GM18511 (cell line): Measurements from ENCODE around the gene COMT.

Experiments used
- ATAC-seq: cut with Tn5 transposase; IDR thresholded peaks from one replicate; pipeline ENCODE4 v1.9.1; 2021; ENCODE audit warnings: mild to moderate bottlenecking, moderate library complexity; ENCODE audit not compliant: unreplicated experiment

COMT gene

DNA sequence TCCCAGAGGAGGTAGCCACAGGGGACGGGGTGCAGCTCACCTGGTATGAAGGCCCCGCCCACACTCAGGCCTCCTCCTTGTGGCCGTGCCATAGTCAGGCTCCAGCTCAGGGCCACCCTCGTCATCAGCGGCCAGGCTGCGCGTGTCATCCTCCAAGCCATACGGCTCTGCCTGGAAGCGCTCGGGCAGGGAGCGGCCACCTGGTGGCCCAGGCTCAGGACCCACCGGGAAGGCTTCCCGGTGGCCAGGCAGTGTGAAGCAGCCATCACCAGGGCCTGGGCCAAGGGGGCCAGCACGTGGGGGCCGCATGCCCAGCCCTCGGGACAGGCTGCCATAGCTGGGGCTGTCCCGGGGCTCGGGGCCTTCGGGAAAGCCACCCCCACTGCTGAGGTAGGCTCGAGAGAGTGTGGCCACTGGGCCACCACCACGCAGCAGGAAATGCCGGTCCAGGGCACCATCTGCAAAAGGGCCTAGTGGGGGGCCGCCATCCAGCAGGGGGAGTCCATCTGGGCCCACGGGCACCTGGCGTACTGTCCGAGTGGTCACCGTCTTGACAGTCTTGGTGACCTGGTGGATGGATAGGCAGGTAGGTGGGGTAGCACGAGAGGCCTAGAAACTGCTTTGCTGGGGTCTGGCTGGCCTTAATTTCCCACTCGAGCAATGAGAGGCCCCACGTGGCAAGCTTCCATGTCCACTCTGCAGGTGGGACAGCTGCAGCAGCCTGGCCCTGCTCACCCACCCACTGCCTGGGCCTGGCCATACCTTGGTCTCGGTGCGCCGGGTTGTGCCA is 39.8 kb downstream of the COMT start:
- no peak for ATAC-seq

DNA sequence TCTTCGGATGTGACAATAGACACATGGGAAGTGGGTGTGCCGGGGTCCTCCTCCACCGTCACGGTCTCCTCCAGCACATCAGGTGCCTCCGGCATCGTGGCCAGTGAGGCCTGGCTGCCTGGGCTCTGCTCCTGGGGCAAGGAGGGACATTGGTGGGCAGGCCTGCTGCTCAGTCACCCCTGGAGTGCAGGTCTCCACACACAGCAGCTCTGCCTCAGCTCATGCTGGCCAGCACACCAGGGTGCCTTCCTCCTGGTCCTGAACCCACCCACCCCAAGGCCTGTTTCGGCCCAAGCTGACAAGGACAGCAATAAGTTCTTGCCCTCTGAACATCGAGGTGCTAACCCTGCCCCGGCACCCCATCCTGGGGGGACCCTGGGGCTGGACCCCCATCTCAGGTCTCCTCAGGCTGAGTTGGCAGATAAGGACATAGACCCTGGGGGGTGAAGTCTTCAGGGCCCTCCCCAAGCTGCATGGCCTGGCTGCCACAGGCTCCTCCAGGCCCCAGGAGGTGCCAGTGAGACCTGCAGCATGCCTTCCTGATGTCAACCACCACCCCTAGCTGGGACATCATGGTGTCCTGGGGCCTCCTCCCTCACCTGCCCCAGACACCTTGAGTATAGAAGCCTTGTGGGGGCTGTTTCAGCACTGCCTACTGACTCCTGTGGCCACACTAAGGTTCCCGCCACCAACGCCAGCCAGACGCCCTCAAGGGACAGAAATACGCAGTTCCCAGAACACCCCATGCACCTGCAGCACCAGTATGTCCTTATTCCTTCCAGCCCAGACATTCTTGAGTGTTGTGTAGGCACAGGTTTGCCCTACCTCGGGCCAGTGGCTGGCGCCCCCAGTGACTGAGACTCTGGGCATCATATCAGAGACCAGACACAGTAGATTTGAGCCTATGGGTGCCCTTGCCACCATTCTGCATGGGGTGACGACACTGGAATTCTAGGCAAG is 40.7 kb downstream of the COMT start:
- ATAC-seq, result no peak

DNA sequence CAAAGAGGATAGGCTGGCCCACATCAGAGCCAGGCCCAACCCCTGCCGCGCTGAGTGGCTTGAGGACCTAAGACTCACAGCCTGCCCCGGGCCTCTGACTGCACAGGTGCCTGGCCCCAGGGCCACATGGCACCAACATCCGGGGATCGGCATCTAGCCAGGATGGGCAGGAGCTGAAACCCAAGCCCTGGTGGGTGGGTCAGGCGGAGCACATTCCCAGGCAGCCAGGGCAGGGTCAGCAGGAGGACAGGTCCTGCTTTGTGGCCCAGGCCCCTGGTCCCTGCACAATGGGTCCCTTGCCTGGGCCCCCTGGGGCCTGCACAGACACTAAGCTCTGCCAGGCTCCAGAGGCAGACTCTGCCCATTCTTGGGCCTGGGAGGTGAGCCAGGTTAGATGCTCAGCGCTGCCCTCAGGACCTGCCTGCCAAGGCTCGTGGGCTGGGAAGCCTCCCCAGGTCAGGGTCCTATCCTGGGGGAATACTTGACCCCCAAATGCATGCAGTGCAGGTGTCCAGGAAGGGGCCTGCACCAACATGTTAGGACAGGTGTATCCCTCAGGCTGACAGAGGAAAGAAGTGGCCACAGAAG is 41.5 kb downstream of the COMT start:
- ATAC-seq, result no peak

DNA sequence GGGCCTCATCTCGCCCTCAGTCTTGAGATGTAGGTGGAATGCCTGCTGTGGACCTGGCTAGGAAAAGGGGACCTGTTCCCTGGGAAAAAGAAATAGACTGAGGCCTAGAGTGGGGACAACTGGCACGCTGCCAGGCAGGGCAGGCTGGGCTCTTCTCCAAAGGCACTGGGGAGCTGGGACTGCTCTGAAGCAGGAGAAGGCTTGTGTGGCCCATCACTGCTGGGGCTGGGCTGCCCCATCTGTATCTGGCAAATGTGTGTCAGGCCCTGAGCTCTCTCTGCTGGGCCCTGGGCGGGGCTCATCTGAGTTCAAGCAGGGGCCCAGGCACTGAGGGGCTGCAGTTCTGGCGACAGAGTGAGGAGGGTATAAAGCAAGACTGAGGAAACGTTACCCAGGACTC is 42.2 kb downstream of the COMT start:
- no peak for ATAC-seq

DNA sequence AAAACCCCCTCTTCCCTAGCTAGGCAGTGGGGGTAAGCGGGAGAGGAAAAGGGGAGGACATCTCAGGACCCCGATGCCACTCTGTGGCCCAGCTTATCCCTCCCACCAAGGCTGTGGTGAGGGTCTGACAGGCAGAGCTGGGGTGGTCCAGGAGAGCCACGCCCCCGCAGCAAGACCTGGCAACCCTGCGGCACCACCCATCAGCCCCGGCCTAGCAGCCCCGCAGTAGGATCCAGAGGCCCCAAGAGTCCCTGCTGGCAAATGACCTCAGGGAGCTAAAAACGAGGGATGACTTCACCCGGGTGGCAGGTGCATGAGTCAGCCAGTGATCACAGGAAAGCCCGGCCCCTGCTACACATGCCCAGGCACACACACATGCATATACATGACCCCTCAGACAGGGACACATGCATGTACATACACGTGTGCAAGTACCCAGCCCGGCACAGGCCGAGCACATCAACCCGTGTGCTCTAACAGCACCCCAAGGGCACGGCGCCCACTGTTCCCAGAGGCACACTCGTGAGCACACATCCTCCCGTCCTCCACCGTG is 42.7 kb downstream of the COMT start:
- ATAC-seq, result no peak

DNA sequence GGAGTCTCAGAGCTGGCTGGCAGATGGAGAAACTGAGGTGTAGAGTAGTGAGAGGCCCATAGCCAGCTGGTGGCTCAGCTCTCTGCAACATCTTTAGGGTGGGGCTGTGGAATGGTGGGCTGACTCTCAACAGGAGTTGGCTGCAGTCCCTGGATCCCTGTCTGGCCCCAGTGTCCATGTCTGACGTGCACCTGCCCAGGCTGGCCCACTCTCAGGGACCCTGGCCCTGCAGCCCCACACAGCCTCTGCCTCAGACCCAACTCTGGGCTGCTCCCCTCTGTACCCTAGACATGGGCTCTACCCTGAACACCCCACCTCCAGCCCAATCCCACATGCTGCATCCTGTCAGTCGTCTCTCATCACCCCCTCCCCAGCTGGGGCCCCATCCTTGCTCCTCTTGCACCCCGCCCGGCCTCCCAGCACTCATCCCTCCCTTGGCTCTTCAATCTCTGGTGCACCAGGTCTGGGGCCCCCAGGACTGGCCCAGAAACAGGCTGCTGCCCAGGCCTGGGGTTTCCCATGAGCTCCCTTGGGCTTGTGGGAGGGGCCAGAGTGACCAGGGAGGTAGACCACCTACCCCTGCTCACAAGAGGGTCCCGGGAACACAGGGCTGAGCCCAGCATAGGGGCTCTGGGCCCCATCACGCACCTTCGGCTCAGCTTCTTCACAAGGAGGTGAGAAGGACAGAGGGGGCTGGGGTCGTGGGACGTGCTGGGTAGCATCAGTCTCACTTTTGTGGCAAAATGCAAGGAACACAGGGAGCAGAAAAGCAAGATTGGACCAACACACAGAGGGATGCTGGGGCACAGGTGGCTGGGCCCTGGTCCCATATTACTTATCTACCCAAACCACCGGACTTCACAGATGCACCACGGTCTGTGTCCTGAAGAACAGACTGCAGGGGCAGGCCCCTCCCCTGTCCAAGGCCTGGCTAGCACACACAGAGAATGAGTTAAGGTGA is 43.6 kb downstream of the COMT start:
- ATAC-seq, result no peak

DNA sequence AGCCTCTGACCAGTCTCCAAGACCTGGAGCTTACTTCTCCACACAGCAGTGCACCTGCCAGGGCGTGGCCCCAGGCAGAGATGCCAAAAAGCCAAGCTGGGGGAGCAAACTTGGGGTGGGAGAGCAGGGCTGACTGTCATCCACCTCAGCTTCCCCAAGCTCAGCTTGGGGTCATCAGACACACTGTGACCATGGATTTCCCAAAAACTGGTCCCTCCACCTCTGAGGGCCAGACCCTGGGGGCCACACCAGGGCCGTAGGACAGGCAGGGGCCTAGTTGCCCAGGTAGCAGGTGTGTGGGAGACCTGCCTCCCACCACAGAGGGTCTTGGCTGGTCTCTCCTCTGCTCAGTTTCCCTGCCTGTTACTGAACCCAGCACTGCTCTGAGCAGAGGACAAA is 44.4 kb downstream of the COMT start:
- ATAC-seq, result no peak

DNA sequence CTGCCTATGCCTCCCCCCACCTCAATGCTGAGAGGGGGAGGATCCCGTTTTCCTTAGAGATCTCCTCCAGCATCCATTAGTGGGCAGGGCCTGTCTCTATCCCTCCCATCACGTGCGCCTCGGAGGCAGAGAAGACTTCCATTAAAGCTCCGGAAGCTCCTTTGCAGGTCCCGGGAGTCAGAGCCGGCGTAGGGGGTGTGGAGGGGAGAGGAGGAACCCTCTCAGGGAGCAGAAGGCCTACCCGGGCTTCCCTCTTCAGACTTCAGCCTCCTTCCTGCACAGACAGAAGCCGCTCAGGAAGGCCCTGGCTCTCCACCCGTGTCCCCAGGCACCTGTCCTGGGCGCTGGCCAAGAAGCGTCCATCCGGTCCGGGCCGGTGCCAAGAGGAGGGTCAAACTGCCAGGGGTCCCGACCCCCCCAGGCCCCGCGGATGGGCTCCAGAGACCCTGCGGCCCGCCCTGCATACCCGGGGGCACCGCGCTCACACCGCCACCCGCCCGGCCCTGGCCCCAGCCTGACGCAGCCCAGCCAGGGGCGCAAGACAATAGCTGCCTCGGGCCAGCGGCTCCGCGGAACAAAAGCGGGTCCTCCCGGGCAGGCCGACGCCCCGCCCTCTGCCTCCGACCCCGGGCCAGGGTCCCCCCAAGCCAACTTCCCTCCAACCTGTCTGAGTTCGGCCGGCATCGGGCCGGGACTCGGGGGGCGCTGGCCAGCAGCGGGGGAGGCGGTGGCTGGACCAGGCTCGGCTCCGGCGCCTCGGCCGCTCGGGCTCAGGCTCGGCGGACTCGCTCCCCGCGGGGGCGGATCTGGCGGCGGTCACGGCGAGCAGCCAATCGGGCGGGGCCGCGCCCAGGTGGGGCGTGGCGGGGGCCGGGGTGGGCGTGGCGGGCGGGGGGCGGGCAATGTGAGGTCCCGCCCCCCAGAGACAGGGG is 45.1 kb downstream of the COMT start:
- no peak for ATAC-seq

DNA sequence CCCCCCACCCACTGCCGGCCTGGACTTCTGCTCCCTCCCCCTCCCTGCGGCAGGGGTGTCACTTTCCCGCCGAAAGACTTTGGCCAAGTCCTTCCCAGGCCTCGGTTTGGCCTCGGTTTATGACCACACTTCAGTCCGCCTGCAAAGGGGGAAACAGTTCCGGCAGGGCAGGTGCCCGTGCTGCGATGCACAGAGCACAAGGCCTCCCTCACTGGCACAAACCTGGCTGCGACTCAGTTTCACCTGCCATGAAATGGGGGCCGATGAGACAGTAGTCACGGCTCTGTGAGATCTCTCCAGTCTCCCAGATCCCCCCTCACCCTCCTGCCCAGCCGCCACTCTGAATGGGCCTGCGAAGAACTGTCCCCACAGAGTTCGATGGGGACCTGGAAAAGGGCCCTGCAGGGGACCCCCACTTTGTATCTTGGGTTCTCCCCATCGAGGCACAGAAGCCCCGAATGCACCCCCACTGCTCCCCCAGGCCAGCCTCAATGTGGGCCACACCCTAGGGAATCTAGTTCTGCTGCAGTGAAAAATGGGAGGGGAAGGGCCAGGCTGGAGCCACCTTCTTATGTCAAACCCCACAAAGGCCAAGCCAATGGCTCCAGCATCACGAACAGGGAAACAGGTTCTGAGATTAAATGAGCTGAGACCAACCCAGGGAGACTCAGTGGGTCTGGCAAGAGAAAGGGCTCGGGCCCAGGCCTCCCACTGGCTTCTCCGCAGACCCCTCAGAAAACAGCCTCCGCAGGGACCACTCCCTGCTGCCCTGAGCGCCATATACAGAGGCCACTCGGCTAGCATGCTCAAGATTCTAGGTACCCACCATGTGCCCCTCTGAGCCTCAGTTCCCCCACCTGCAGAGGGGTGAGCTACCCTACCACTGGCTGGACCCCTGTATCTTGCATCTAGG is 46.1 kb downstream of the COMT start:
- no peak for ATAC-seq

DNA sequence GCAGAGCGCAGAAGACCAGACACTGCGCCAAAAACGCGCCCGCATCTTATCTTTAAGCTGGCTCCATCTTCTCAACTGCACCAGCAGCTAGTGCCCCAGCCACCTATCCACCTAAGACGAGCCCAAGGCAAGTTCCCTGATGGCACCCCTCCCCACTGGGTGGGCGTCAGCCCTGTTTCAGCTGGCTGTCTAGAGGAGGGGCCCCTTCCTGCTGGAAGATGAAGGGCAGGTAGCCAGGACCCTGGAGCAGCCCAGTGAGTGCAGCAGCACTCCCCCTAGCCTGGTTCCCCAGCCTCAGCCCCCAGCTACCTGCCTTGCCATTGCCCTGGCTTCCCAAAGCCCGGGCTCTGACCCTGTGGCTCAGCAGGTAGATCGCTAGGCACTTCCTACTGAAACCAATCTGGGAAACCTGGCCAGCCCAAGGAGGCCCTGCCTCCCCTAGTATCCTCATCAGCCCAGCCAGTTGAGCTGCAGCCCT is 46.8 kb downstream of the COMT start:
- ATAC-seq, result no peak

DNA sequence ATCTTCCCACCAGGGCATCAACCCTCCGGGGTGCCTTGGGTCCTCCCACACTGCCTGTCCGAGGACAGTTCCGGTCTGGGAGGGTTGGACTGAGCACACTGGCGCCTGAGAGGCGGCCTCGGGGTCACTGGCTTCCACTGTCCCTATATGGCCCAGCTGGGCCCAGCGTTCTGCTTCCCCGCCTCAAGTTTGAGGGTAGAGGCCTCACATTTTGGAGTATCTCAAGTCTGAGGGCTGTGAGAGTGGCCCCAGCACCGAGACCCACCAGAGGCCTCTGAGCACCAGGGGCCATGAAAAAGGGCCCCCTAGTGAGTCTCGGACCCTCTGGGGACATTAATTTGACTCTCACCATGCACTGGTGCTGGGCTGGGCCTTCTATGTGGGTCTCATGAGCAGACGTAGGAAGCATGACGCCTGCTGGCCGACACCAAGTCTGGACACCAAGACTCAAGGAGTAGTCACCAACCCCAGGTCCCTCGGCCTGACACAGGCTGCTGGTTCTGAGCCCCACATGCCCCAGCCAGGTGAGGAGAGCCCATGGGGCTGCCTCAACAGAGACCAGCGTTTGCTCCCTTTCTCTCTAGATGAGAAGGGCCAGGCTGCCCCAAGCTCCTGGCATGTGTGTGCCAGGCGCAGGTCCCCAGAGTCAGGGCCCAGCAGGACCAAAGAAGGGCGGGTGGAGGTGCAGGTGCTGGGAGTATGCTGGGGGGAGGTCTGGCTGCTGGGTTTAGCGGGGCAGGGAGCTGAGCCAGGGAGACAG is 47.6 kb downstream of the COMT start:
- no peak for ATAC-seq

DNA sequence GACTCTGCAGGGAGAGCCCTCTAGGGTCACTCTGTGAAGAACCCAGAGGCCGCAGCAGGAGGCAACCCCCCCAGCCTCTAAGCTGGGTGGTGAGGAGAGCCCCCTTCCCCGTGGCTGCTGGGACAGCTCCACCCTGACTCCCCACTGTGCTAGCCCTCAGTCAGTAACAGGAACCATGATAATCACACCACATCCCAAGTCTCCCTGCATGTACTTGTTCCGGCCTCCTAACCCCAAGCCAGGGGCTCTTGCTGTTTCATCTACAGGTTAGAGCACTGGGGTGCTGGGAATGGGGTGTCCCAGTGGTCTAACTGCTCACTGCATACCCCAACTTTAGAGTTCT is 48.1 kb downstream of the COMT start:
- no peak for ATAC-seq

DNA sequence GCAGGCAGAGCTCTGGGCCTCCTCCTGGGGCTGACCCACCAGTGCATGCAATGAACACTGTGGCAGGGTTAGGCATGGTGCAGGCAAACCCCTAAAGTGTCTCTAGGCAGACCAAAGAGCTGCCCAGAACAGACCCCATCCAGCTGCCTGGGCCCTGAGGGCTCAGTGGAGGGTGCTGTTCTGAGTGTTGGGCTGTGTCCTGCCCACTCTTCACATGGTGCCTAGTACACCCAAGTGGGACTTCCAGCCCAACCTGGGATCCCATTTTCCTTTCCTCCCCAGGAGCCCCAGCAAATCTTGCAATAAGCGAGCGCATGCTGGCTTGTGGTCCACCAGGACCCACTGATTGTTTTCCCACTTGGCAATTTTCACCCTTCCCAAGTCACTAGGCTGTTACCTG is 48.6 kb downstream of the COMT start:
- ATAC-seq, result no peak

DNA sequence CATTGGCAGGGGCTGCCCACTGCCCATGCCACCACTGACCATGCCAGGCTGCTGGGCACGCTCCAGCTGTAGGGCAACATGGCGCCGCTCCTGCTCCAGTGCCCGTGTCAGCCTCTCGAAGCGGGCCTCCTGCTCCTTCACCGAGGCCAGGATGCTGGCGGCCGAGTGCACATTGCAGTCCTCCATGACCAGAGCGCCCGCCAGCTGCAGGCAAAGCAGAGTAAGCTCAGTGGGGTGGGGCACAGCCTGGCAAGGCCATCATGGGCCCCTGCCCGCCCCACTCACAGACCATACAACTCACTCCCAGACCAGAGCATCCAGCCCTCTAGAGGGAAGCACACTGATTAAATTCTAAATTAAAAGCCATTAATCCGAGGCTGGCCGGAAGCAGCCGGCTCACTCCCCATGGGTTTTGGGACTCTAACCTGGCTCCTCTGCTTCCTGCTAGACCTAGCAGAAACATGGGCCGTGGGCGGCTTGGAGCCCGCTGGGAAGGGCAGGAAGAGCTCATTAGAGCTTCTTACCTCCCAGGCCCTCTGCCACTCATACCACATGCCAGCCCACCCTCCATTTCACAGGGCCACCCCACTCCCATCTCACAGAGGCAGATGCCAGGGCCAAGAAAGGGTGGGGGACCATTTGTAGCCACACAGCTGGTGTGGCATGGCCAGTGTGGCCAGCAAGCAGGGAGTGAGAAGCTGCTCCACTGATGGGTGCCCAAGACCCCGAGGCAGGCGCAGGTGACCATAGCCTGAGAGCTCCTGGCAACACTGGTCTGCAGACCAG is 49.2 kb downstream of the COMT start:
- ATAC-seq, result no peak

DNA sequence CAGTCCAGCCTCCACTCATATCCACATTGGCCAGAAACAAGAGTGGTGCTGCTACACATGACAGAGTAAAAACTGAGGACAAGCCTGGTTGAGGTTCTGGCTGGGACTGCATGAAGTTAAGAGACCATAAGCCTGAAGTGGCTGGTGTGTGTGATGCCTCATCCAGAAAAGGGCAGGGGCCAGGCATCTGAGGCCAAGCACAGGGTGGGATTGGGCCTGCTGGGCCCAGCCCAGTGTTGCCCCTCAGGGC is 49.7 kb downstream of the COMT start:
- no peak for ATAC-seq

DNA sequence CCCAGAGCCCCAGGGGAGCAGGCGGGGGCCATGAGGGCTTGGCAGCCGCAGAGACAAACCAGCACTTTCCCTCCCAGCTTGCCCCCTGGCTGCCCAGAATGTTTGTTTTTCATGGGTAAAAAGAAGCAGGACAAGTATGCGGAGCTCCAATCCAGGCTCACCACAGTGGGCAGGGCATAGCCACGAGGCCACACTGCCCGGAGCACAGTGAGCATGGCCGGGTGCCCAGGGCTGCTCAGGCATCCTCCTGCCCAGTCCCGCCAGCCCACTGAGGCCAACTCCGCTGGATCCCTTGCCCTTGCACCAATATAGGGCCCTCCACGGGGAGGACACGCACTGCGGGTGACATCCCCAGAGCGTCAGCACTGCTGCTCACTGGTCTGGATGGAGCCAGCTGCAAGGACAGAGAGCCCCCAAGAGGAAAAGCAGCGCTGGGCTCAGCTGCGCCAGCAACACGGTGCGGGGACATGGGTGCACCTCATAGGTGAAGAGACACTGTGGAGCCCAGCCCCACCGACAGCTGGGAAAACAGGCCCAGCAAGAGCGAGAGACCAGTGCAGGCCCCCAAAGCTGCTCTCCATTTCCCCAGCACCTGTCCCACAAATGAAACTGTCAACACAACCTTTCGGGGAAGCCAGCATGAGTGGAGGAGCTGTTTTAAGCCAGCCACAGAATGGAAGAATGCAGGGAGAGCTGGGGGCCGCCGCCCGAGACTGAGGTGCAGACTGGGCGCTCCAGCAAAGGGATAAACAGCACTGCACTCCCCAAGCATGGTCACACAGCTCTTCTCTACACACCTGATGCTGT is 50.3 kb downstream of the COMT start:
- ATAC-seq, result no peak
